COR-L47 (cell line): ENCODE results near the gene PSMD11.

Source experiments
- DNase-seq: peaks from one replicate; lab custom pipeline; 2025; lab: John Stamatoyannopoulos, UW

Gene PSMD11

GRCh38 chr17:32467949-32468348 is 23.6 kb downstream of the PSMD11 start:
- DNase-seq, result no peak

- no peak for DNase-seq
These were observed 26.3 kb downstream of the PSMD11 start for GRCh38 chr17:32470405-32471167.

- DNase-seq, result no peak
These were observed 27.3 kb downstream of the PSMD11 start for GRCh38 chr17:32471652-32472051.

- DNase-seq, result no peak
These were observed 30.9 kb downstream of the PSMD11 start for GRCh38 chr17:32475258-32475657.

- no peak for DNase-seq
These were observed 32.9 kb downstream of the PSMD11 start for GRCh38 chr17:32477220-32477619.

GRCh38 chr17:32479074-32479617 is 34.8 kb downstream of the PSMD11 start:
- no peak for DNase-seq

- DNase-seq, result no peak
These were observed 36.9 kb downstream of the PSMD11 start for GRCh38 chr17:32481193-32481592.

GRCh38 chr17:32482568-32483320 is 38.4 kb downstream of the PSMD11 start:
- no peak for DNase-seq

- DNase-seq, result peak; percentile 92
These were observed 39.2 kb downstream of the PSMD11 start for GRCh38 chr17:32483451-32484019.

- no peak for DNase-seq
These were observed 39.7 kb downstream of the PSMD11 start for GRCh38 chr17:32484041-32484461.

GRCh38 chr17:32484628-32485027 is 40.3 kb downstream of the PSMD11 start:
- no peak for DNase-seq

- no peak for DNase-seq
These were observed 41.2 kb downstream of the PSMD11 start for GRCh38 chr17:32485261-32486110.

GRCh38 chr17:32486111-32486700 is 41.9 kb downstream of the PSMD11 start:
- peak; percentile 87 for DNase-seq

GRCh38 chr17:32486701-32487472 is 42.6 kb downstream of the PSMD11 start, which contains the start of gene CDK5R1:
Gene CDK5R1, plus strand, starts transcription at chr17:32486993. Its CDS starts 628 bp downstream, at chr17:32487621.
- DNase-seq, result peak; percentile 86

- peak; percentile 42 for DNase-seq
These were observed 43.3 kb downstream of the PSMD11 start for GRCh38 chr17:32487473-32488176.

GRCh38 chr17:32488177-32488542 is 43.9 kb downstream of the PSMD11 start:
- no peak for DNase-seq

GRCh38 chr17:32488604-32489180 is 44.4 kb downstream of the PSMD11 start:
- no peak for DNase-seq

- no peak for DNase-seq
These were observed 45.2 kb downstream of the PSMD11 start for GRCh38 chr17:32489320-32490100.

GRCh38 chr17:32490101-32490482 is 45.8 kb downstream of the PSMD11 start:
- peak; percentile 90 for DNase-seq
